Fibroblast of the aortic adventitia (primary cell): ENCODE data around the gene YPEL2. TPM values are rescaled to one million over a fixed set of nuclear protein-coding genes. Genes with fewer than 3 reads are reported as not detected.

Experiments used
- DNase-seq: peaks from one replicate; pipeline ENCODE4 v3.0.0-alpha.2; 2010; ENCODE audit warnings: low read depth
- H3K4me3 ChIP-seq: 2 replicates; pipeline ENCODE4 v1.5.1; 2011; ENCODE audit warnings: low read depth, mild to moderate bottlenecking, control low read depth, low read length, moderate library complexity
- CTCF ChIP-seq: IDR thresholded peaks from 2 replicates; pipeline ENCODE4 v1.5.1; 2011; ENCODE audit warnings: mild to moderate bottlenecking, low read length, control low read depth, inconsistent platforms; ENCODE audit not compliant: insufficient read depth
- total RNA-seq: library from RNA; depleted of rRNA; stranded (reverse); fragments of >200 nt; gene quantifications from 2 replicates; pipeline ENCODE4 v1.2.3, GENCODE V29; 2012; ENCODE audit warnings: low replicate concordance

The YPEL2 gene
- total RNA-seq, 1 donor: 10.8 TPM

GRCh38 chr17:59370593-59371299, 39.3 kb downstream of the YPEL2 start:
- no peak overlapping the region for H3K4me3 ChIP-seq
- DNase-seq: no peak
- TF ChIP-seq CTCF: no peak

- no peak overlapping the region for H3K4me3 ChIP-seq
- peak; percentile 46 for DNase-seq
- no peak for TF ChIP-seq CTCF
Measured at GRCh38 chr17:59371416-59372100, 40.1 kb downstream of the YPEL2 start.

- H3K4me3 ChIP-seq: no peak overlapping the region
- TF ChIP-seq CTCF: no peak
- DNase-seq: peak; percentile 91
Measured at GRCh38 chr17:59372138-59372751, 40.8 kb downstream of the YPEL2 start.

- TF ChIP-seq CTCF: no peak
- peak; percentile 93 for DNase-seq
- H3K4me3 ChIP-seq: no peak overlapping the region
Measured at GRCh38 chr17:59373882-59374495, 42.5 kb downstream of the YPEL2 start.

- TF ChIP-seq CTCF: no peak
- no peak overlapping the region for H3K4me3 ChIP-seq
- DNase-seq: no peak
Measured at GRCh38 chr17:59374612-59375011, 43.2 kb downstream of the YPEL2 start.

- H3K4me3 ChIP-seq: no peak overlapping the region
- no peak for TF ChIP-seq CTCF
- DNase-seq: no peak
Measured at GRCh38 chr17:59375857-59376256, 44.4 kb downstream of the YPEL2 start.
